Mesenchymal stem cell (in vitro differentiated cells and primary cell): ENCODE data around the gene C1QTNF8.

Experiments used
- DNase-seq: peaks from one replicate; pipeline ENCODE4 v3.0.0-alpha.2; 2013
- H2AFZ ChIP-seq: one replicate; pipeline ENCODE4 v1.6.1; 2013; ENCODE audit warnings: low read depth, mild to moderate bottlenecking, control low read depth, inconsistent platforms, low read length, moderate library complexity
- H2AK5ac ChIP-seq: 2 replicates; pipeline ENCODE4 v1.6.1; 2013; ENCODE audit warnings: low read length, moderate library complexity, mild to moderate bottlenecking, inconsistent platforms; ENCODE audit not compliant: severe bottlenecking
- H2BK120ac ChIP-seq: one replicate; pipeline ENCODE4 v1.6.1; 2013; ENCODE audit warnings: low read depth, mild to moderate bottlenecking, inconsistent platforms, low read length, moderate library complexity
- H2BK12ac ChIP-seq, 2 experiments: one replicate each; pipeline ENCODE4 v1.6.1; 2013; ENCODE audit warnings: inconsistent platforms in 2 of 2, low read length in 2 of 2, mild to moderate bottlenecking in 2 of 2, moderate library complexity in 2 of 2, control low read depth in 1 of 2
- H2BK15ac ChIP-seq: one replicate; pipeline ENCODE4 v1.6.1; 2013; ENCODE audit warnings: mild to moderate bottlenecking, low read depth, inconsistent platforms; ENCODE audit not compliant: poor library complexity, severe bottlenecking
- H2BK5ac ChIP-seq: 2 replicates; pipeline ENCODE4 v1.6.1; 2013; ENCODE audit warnings: low read depth, mild to moderate bottlenecking, low read length, control low read depth, inconsistent platforms; ENCODE audit not compliant: poor library complexity, severe bottlenecking
- H3K14ac ChIP-seq, 2 experiments: one replicate each; pipeline ENCODE4 v1.6.1; 2013; ENCODE audit warnings: inconsistent platforms in 2 of 2, low read length in 2 of 2, control low read depth in 1 of 2, mild to moderate bottlenecking in 1 of 2, moderate library complexity in 1 of 2
- H3K18ac ChIP-seq, 2 experiments: one replicate each; pipeline ENCODE4 v1.6.1; 2013; ENCODE audit warnings: inconsistent platforms in 2 of 2, low read length in 2 of 2, control low read depth in 1 of 2, low read depth in 1 of 2, mild to moderate bottlenecking in 1 of 2
- H3K23ac ChIP-seq, 2 experiments: one replicate each; pipeline ENCODE4 v1.6.1; 2013; ENCODE audit warnings: inconsistent platforms in 2 of 2, low read length in 2 of 2, mild to moderate bottlenecking in 2 of 2, moderate library complexity in 2 of 2, control low read depth in 1 of 2
- H3K27ac ChIP-seq: 2 replicates; pipeline ENCODE4 v1.5.1; 2013; ENCODE audit warnings: mild to moderate bottlenecking, moderate library complexity, low read length, control low read depth, inconsistent platforms; ENCODE audit not compliant: poor library complexity, severe bottlenecking
- H3K27me3 ChIP-seq, 2 experiments: 2 replicates each; pipeline versions ENCODE4 v1.6.1 to v1.7.0; 2013; ENCODE audit warnings: low read length in 2 of 2, mild to moderate bottlenecking in 2 of 2, moderate library complexity in 2 of 2, control low read depth in 1 of 2, inconsistent platforms in 1 of 2; ENCODE audit not compliant: control insufficient read depth in 1 of 2, insufficient read depth in 1 of 2
- H3K36me3 ChIP-seq, 2 experiments: 2 replicates each; pipeline versions ENCODE4 v1.6.1 to v1.7.0; 2013; ENCODE audit warnings: low read length in 2 of 2, control low read depth in 1 of 2, inconsistent platforms in 1 of 2, low read depth in 1 of 2, mild to moderate bottlenecking in 1 of 2; ENCODE audit not compliant: insufficient read depth in 2 of 2, control insufficient read depth in 1 of 2
- H3K4ac ChIP-seq, 2 experiments: one replicate each; pipeline ENCODE4 v1.6.1; 2013; ENCODE audit warnings: inconsistent platforms in 2 of 2, low read length in 2 of 2, mild to moderate bottlenecking in 2 of 2, moderate library complexity in 2 of 2, control low read depth in 1 of 2, low read depth in 1 of 2
- H3K4me1 ChIP-seq: 2 replicates; pipeline ENCODE4 v1.6.1; 2013; ENCODE audit warnings: low read depth, low read length, control low read depth; ENCODE audit not compliant: control insufficient read depth, insufficient read depth
- H3K4me2 ChIP-seq: 2 replicates; pipeline ENCODE4 v1.6.1; 2013; ENCODE audit warnings: low read length, mild to moderate bottlenecking, inconsistent platforms; ENCODE audit not compliant: poor library complexity, severe bottlenecking
- H3K4me3 ChIP-seq, 2 experiments: 2 replicates each; pipeline versions ENCODE4 v1.5.1 to v1.7.0; 2013; ENCODE audit warnings: low read length in 2 of 2, mild to moderate bottlenecking in 2 of 2, control low read depth in 1 of 2, low read depth in 1 of 2; ENCODE audit not compliant: insufficient read depth in 1 of 2
- H3K79me1 ChIP-seq: replicated peaks from 2 replicates; pipeline ENCODE4 v1.6.1; 2013; ENCODE audit warnings: mild to moderate bottlenecking, control low read depth, low read length, inconsistent platforms; ENCODE audit not compliant: poor library complexity, severe bottlenecking
- H3K9ac ChIP-seq: 2 replicates; pipeline ENCODE4 v1.7.0; 2013; ENCODE audit warnings: mild to moderate bottlenecking, low read length, moderate library complexity
- H3K9me3 ChIP-seq: 2 replicates; pipeline ENCODE4 v1.7.0; 2013; ENCODE audit warnings: mild to moderate bottlenecking, low read length; ENCODE audit not compliant: control insufficient read depth
- H4K8ac ChIP-seq: one replicate; pipeline ENCODE4 v1.6.1; 2013; ENCODE audit warnings: inconsistent platforms, mild to moderate bottlenecking, low read length, moderate library complexity
- H4K91ac ChIP-seq: one replicate; pipeline ENCODE4 v1.6.1; 2013; ENCODE audit warnings: mild to moderate bottlenecking, low read length, inconsistent platforms
- WGBS: methylation state at CpG from one replicate; pipeline ENCODE4 v1.1.7; 2013; ENCODE audit warnings: mixed read lengths; 5-methylcytosine and 5-hydroxymethylcytosine counted together

C1QTNF8 gene

GRCh38 chr16:1097800-1098199, 1.8 kb upstream of the C1QTNF8 start:
- WGBS = 93% methylated on average over 23 of the region's 23 CpGs
- Histone ChIP-seq H3K4me1 (peaks cover 5% of the 10 kb centered on the region), H2BK120ac (no peak overlapping the region), H2BK12ac (no peak overlapping the region), H3K27ac (no peak overlapping the region), H3K27me3 (peaks cover 0 to 62% of the 10 kb centered on the region in 2 experiments), H2AFZ (no peak overlapping the region), H3K9ac (no peak overlapping the region), H4K91ac (no peak overlapping the region), H3K14ac (no peak overlapping the region), H2BK15ac (no peak overlapping the region), H3K36me3 (no peaks in the 10 kb centered on the region), H4K8ac (no peak overlapping the region), H3K18ac (no peak overlapping the region), H3K9me3 (no peaks in the 10 kb centered on the region), H3K4me3 (no peak overlapping the region), H2BK5ac (no peak overlapping the region), H3K4ac (no peak overlapping the region), H2AK5ac (no peak overlapping the region), H3K4me2 (no peak overlapping the region), H3K79me1 (no peaks in the 10 kb centered on the region), H3K23ac (no peak overlapping the region)
- no peak for DNase-seq

- Histone ChIP-seq H3K9me3 (no peaks in the 10 kb centered on the region), H2BK5ac (no peak overlapping the region), H3K27ac (no peak overlapping the region), H2BK12ac (no peak overlapping the region), H3K79me1 (no peaks in the 10 kb centered on the region), H2BK120ac (no peak overlapping the region), H3K36me3 (no peaks in the 10 kb centered on the region), H3K18ac (no peak overlapping the region), H3K4ac (no peak overlapping the region), H3K27me3 (peaks cover 0 to 62% of the 10 kb centered on the region in 2 experiments), H3K14ac (no peak overlapping the region), H3K4me3 (no peak overlapping the region), H2AK5ac (no peak overlapping the region), H4K8ac (no peak overlapping the region), H2BK15ac (no peak overlapping the region), H4K91ac (no peak overlapping the region), H3K23ac (no peak overlapping the region), H3K4me1 (peaks cover 5% of the 10 kb centered on the region), H3K9ac (no peak overlapping the region), H2AFZ (no peak overlapping the region), H3K4me2 (no peak overlapping the region)
- DNase-seq = no peak
- WGBS = 90% methylated on average over 18 of the region's 18 CpGs
Observed at GRCh38 chr16:1097156-1097555, 1.1 kb upstream of the C1QTNF8 start.

GRCh38 chr16:1095450-1096168, 435 bp downstream of the C1QTNF8 start:
- Histone ChIP-seq H3K18ac (no peak overlapping the region), H2AK5ac (no peak overlapping the region), H4K8ac (no peak overlapping the region), H2AFZ (no peak overlapping the region), H3K9me3 (no peaks in the 10 kb centered on the region), H2BK12ac (no peak overlapping the region), H3K23ac (no peak overlapping the region), H3K4ac (no peak overlapping the region), H3K79me1 (no peaks in the 10 kb centered on the region), H3K27me3 (peaks cover 0 to 61% of the 10 kb centered on the region in 2 experiments), H3K14ac (no peak overlapping the region), H3K36me3 (no peaks in the 10 kb centered on the region), H3K4me1 (peaks cover 5% of the 10 kb centered on the region), H2BK120ac (no peak overlapping the region), H3K9ac (no peak overlapping the region), H3K4me3 (no peak overlapping the region), H3K4me2 (no peak overlapping the region), H3K27ac (no peak overlapping the region), H2BK15ac (no peak overlapping the region), H4K91ac (no peak overlapping the region), H2BK5ac (no peak overlapping the region)
- WGBS = 77% methylated on average over 16 of the region's 16 CpGs
- DNase-seq = no peak

- WGBS = 91% methylated on average over 28 of the region's 29 CpGs
- no peak overlapping the region for H4K8ac ChIP-seq
- no peak overlapping the region for H3K4me2 ChIP-seq
- no peak overlapping the region for H2BK120ac ChIP-seq
- H3K27ac ChIP-seq = no peak overlapping the region
- H2BK5ac ChIP-seq = no peak overlapping the region
- no peak overlapping the region for H3K14ac ChIP-seq
- H2AFZ ChIP-seq = no peak overlapping the region
- H3K4ac ChIP-seq = no peak overlapping the region
- H4K91ac ChIP-seq = no peak overlapping the region
- H3K4me1 ChIP-seq = peaks cover 5% of the 10 kb centered on the region
- H2BK12ac ChIP-seq = no peak overlapping the region
- H2AK5ac ChIP-seq = no peak overlapping the region
- no peaks in the 10 kb centered on the region for H3K9me3 ChIP-seq
- DNase-seq = no peak
- H2BK15ac ChIP-seq = no peak overlapping the region
- no peak overlapping the region for H3K9ac ChIP-seq
- no peak overlapping the region for H3K23ac ChIP-seq
- H3K4me3 ChIP-seq = no peak overlapping the region
- H3K27me3 ChIP-seq = peaks cover 0 to 61% of the 10 kb centered on the region in 2 experiments
- H3K36me3 ChIP-seq = no peaks in the 10 kb centered on the region
- H3K18ac ChIP-seq = no peak overlapping the region
- no peaks in the 10 kb centered on the region for H3K79me1 ChIP-seq
Observed at GRCh38 chr16:1094601-1095449, 1.2 kb downstream of the C1QTNF8 start.
